MM.1S (cell line): ENCODE results near the gene DLGAP3.
A peak's percentile ranks its signal among the peaks of the same experiment; 100 is the strongest.

Experiments
- DNase-seq: peaks from one replicate; pipeline ENCODE4 v3.0.0-alpha.2; 2015
- H2AFZ ChIP-seq: fragments of 300-600 bp; sonication (generic); 2 replicates; pipeline ENCODE4 v1.6.0; 2016; ENCODE audit warnings: antibody characterized with exemption, low read length
- H3F3A ChIP-seq: fragments of 300-600 bp; sonication (generic); 2 replicates; pipeline ENCODE4 v1.6.1; 2016; ENCODE audit warnings: mild to moderate bottlenecking, antibody characterized with exemption, low read length, moderate library complexity, mixed read lengths; ENCODE audit not compliant: insufficient read depth
- H3K27ac ChIP-seq: fragments of 300-600 bp; sonication (generic); 2 replicates; pipeline ENCODE4 v1.5.1; 2016; ENCODE audit warnings: mild to moderate bottlenecking, low read length
- H3K27me3 ChIP-seq: fragments of 300-600 bp; sonication (generic); replicated peaks from 2 replicates; pipeline ENCODE4 v1.6.0; 2016; ENCODE audit warnings: low read length; ENCODE audit not compliant: insufficient read depth
- H3K36me3 ChIP-seq: fragments of 300-600 bp; sonication (generic); replicated peaks from 2 replicates; pipeline ENCODE4 v1.6.1; 2016; ENCODE audit warnings: mild to moderate bottlenecking, low read length, mixed read lengths; ENCODE audit not compliant: insufficient read depth
- H3K4me1 ChIP-seq: fragments of 300-600 bp; sonication (generic); 2 replicates; pipeline ENCODE4 v1.6.1; 2016; ENCODE audit warnings: low read length, mixed read lengths
- H3K4me2 ChIP-seq: fragments of 300-600 bp; sonication (generic); 2 replicates; pipeline ENCODE4 v1.6.0; 2016; ENCODE audit warnings: low read depth, low read length
- H3K4me3 ChIP-seq: fragments of 300-600 bp; sonication (generic); 2 replicates; pipeline ENCODE4 v1.5.1; 2016; ENCODE audit warnings: low read length, mixed read lengths
- H3K79me2 ChIP-seq: fragments of 300-600 bp; sonication (generic); 2 replicates; pipeline ENCODE4 v1.6.1; 2016; ENCODE audit warnings: mixed run types, low read length, mixed read lengths
- H3K9ac ChIP-seq: fragments of 300-600 bp; sonication (generic); 2 replicates; pipeline ENCODE4 v1.6.1; 2016; ENCODE audit warnings: low read length, mixed read lengths
- H3K9me2 ChIP-seq: fragments of 300-600 bp; sonication (generic); replicated peaks from 2 replicates; pipeline ENCODE4 v1.6.1; 2016; ENCODE audit warnings: mild to moderate bottlenecking, low read length, mixed read lengths; ENCODE audit not compliant: insufficient read depth
- H3K9me3 ChIP-seq: fragments of 300-600 bp; sonication (generic); replicated peaks from 2 replicates; pipeline ENCODE4 v1.6.1; 2016; ENCODE audit warnings: mild to moderate bottlenecking, low read length, mixed read lengths; ENCODE audit not compliant: insufficient read depth
- H4K20me1 ChIP-seq: fragments of 300-600 bp; sonication (generic); 2 replicates; pipeline ENCODE4 v1.6.1; 2016; ENCODE audit warnings: mild to moderate bottlenecking, low read length, moderate library complexity, mixed read lengths; ENCODE audit not compliant: insufficient read depth
- EZH2 ChIP-seq: fragments of 300-600 bp; sonication (generic); optimal IDR thresholded peaks from 2 replicates; pipeline ENCODE3; 2017; ENCODE audit warnings: low read depth, mild to moderate bottlenecking, antibody characterized with exemption, low read length, mixed read lengths
- EZH2phosphoT487 ChIP-seq: fragments of 300-600 bp; sonication (generic); IDR thresholded peaks from 2 replicates; pipeline ENCODE4 v1.6.1; 2018; ENCODE audit warnings: antibody characterized with exemption, low read length
- TF ChIP-seq, protein P1 (sequence below): fragments of 300-600 bp; sonication (generic); IDR thresholded peaks from 2 replicates; pipeline ENCODE4 v1.5.1; 2016; ENCODE audit warnings: antibody characterized with exemption, low read length, mixed read lengths

DLGAP3 gene

DNA sequence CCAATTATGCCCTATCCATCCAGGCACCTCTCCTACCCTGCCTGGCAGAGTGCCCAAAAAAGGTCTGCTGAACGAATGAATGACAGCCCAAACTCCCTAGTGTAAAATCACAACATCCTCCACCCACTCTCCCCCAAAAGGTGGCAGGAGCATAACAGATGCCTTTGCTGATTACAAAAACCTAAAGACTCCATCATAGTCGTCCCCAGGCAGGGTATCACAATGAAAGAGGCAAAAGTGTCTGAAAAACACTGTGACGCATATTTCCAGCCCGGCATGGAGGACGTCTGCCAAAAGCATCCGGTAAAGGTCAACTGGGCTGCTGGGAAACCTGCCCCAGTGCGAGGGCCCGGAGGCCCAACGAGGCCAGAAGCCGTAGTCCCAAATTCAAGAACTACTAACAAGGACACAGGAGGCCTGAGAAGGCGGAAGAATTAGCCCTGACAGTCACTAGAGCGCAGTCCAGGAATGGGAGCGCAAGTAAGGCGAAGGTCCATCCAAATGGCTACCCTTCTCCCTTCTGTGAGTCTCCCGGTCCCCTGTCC, 70.5 kb downstream of the DLGAP3 start:
- Histone ChIP-seq H3K4me3 (peak overlapping the region; percentile 92), H3F3A (no peaks in the 10 kb centered on the region), H4K20me1 (no peaks in the 10 kb centered on the region), H3K4me2 (peak overlapping the region; percentile 91), H3K27ac (peak overlapping the region; percentile 27; the same call in 1 of the 2 replicates), H3K9ac (peak overlapping the region; percentile 91), H3K9me3 (no peaks in the 10 kb centered on the region), H3K4me1 (peaks cover 18% of the 10 kb centered on the region), H3K36me3 (peaks cover 5% of the 10 kb centered on the region; the same call in 1 of the 2 replicates), H3K79me2 (peaks cover 43% of the 10 kb centered on the region), H3K27me3 (peaks cover 11% of the 10 kb centered on the region), H2AFZ (peak overlapping the region; percentile 62; the same call in 1 of the 2 replicates), H3K9me2 (no peaks in the 10 kb centered on the region)
- peak; percentile 14 for DNase-seq
- TF ChIP-seq EZH2phosphoT487 (no peak), EZH2 (no peak)
- TF ChIP-seq, protein P1, sequence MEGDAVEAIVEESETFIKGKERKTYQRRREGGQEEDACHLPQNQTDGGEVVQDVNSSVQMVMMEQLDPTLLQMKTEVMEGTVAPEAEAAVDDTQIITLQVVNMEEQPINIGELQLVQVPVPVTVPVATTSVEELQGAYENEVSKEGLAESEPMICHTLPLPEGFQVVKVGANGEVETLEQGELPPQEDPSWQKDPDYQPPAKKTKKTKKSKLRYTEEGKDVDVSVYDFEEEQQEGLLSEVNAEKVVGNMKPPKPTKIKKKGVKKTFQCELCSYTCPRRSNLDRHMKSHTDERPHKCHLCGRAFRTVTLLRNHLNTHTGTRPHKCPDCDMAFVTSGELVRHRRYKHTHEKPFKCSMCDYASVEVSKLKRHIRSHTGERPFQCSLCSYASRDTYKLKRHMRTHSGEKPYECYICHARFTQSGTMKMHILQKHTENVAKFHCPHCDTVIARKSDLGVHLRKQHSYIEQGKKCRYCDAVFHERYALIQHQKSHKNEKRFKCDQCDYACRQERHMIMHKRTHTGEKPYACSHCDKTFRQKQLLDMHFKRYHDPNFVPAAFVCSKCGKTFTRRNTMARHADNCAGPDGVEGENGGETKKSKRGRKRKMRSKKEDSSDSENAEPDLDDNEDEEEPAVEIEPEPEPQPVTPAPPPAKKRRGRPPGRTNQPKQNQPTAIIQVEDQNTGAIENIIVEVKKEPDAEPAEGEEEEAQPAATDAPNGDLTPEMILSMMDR: no peak

DNA sequence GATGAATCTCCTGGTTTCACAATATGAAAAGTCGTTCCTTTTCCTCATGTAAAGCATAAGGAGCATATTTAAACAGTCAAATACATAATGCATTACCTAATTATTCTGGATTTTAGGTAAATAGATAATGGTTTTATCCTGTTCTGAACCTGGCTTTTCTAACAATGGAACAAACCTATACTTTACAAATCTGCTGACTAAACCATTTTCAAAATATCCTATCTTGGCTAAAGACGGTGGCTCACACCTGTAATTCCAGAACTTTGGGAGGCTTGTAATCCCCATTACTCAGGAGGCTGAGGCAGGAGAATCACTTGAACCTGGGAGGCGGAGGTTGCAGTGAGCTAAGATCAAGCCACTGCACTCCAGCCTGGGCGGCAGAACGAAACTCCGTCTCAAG, 72.8 kb downstream of the DLGAP3 start:
- peaks cover 18% of the 10 kb centered on the region for H3K4me1 ChIP-seq
- H3K9ac ChIP-seq: no peak overlapping the region
- H3K9me2 ChIP-seq: no peaks in the 10 kb centered on the region
- no peak overlapping the region for H3K27ac ChIP-seq
- no peaks in the 10 kb centered on the region for H4K20me1 ChIP-seq
- peaks cover 8% of the 10 kb centered on the region for H3F3A ChIP-seq
- no peaks in the 10 kb centered on the region for H3K9me3 ChIP-seq
- H2AFZ ChIP-seq: no peak overlapping the region
- peaks cover 50% of the 10 kb centered on the region for H3K79me2 ChIP-seq
- no peak for DNase-seq
- peaks cover 1% of the 10 kb centered on the region for H3K27me3 ChIP-seq
- peaks cover 5% of the 10 kb centered on the region; the same call in 1 of the 2 replicates for H3K36me3 ChIP-seq
- no peak overlapping the region for H3K4me2 ChIP-seq
- no peak overlapping the region for H3K4me3 ChIP-seq
- TF ChIP-seq, protein P1: no peak
- TF ChIP-seq EZH2phosphoT487 (no peak), EZH2 (no peak)

DNA sequence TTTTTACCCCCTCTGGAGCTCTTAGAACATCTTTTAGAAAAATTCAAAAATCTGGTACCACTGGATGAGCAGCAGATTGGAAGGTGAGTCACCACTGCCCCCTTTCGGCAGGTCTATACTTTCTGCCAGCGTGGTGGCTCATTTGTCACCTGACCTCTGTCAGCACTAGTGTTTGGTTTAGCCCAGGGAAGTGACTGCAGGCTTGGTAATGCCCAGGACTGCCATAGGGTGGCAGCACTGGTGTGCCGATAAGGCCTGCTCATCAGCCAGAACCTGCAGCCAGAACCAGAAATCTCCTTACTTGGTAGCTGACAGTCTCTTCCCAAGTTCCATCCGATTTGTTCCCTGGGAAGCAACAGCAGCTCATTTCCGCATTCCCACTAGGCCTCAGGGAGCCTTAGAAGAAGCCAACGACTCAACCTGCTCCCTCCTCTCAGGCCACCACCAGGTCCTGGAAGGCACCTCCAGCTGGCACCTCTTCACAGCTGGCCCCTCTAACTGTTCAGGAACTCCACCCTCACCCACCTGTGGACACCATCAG, 76.7 kb downstream of the DLGAP3 start:
- Histone ChIP-seq H3K79me2 (peaks cover 44% of the 10 kb centered on the region), H3K4me2 (no peak overlapping the region), H3K4me3 (no peak overlapping the region), H3K27ac (no peak overlapping the region), H4K20me1 (no peaks in the 10 kb centered on the region), H2AFZ (no peak overlapping the region), H3K27me3 (no peaks in the 10 kb centered on the region), H3K9me2 (no peaks in the 10 kb centered on the region), H3K9ac (no peak overlapping the region), H3K9me3 (no peaks in the 10 kb centered on the region), H3F3A (peaks cover 8% of the 10 kb centered on the region), H3K4me1 (peaks cover 4% of the 10 kb centered on the region; the same call in 1 of the 2 replicates), H3K36me3 (peaks cover 5% of the 10 kb centered on the region)
- TF ChIP-seq, protein P1: peak; percentile 99
- no peak for TF ChIP-seq EZH2
- DNase-seq: peak; percentile 93
